Right kidney (tissue), 9 donors: ENCODE data around the gene RAB6B.
A peak's percentile ranks its signal among the peaks of the same experiment; 100 is the strongest.

Experiments used
- DNase-seq: peaks from one replicate; pipeline ENCODE4 v3.0.0-alpha.2; 2016
- long read RNA-seq, 8 donors: transcript quantifications; one replicate each; lab custom pipeline, GENCODE V29; 2026

Gene RAB6B
- long read RNA-seq, donor 1, full-length matches to known transcripts = 7 of 7 reads
- long read RNA-seq, donor 1, partial matches to known transcripts = 0 of 7 reads
- long read RNA-seq, donor 1, other reads (novel, unspliced or antisense) = 0 of 7 reads
- long read RNA-seq, donor 2, full-length matches to known transcripts = 5 of 5 reads
- long read RNA-seq, donor 2, partial matches to known transcripts = 0 of 5 reads
- long read RNA-seq, donor 2, other reads (novel, unspliced or antisense) = 0 of 5 reads
- long read RNA-seq, donor 3, full-length matches to known transcripts = 4 of 4 reads
- long read RNA-seq, donor 3, partial matches to known transcripts = 0 of 4 reads
- long read RNA-seq, donor 3, other reads (novel, unspliced or antisense) = 0 of 4 reads
- long read RNA-seq, donor 4, full-length matches to known transcripts = 7 of 7 reads
- long read RNA-seq, donor 4, partial matches to known transcripts = 0 of 7 reads
- long read RNA-seq, donor 4, other reads (novel, unspliced or antisense) = 0 of 7 reads
- long read RNA-seq, donor 5, full-length matches to known transcripts = 3 of 3 reads
- long read RNA-seq, donor 5, partial matches to known transcripts = 0 of 3 reads
- long read RNA-seq, donor 5, other reads (novel, unspliced or antisense) = 0 of 3 reads
- long read RNA-seq, donor 6, full-length matches to known transcripts = 1 of 10 reads
- long read RNA-seq, donor 6, partial matches to known transcripts = 9 of 10 reads
- long read RNA-seq, donor 6, other reads (novel, unspliced or antisense) = 0 of 10 reads
- long read RNA-seq, donor 7, full-length matches to known transcripts = 8 of 8 reads
- long read RNA-seq, donor 7, partial matches to known transcripts = 0 of 8 reads
- long read RNA-seq, donor 7, other reads (novel, unspliced or antisense) = 0 of 8 reads
- long read RNA-seq, donor 8, full-length matches to known transcripts = 6 of 6 reads
- long read RNA-seq, donor 8, partial matches to known transcripts = 0 of 6 reads
- long read RNA-seq, donor 8, other reads (novel, unspliced or antisense) = 0 of 6 reads

GRCh38 chr3:133895208-133896001 lies at the start of gene RAB6B:
Gene RAB6B, minus strand, starts transcription at chr3:133895882. Its CDS starts 416 bp downstream, at chr3:133895466.
- DNase-seq = peak; percentile 89

GRCh38 chr3:133944641-133945380 lies 49.1 kb upstream of the RAB6B start:
- no peak for DNase-seq

GRCh38 chr3:133944181-133944580 lies 48.5 kb upstream of the RAB6B start:
- DNase-seq = no peak

GRCh38 chr3:133943639-133944141 lies 48.0 kb upstream of the RAB6B start:
- no peak for DNase-seq

- DNase-seq = no peak
Observed at GRCh38 chr3:133943031-133943535, 47.4 kb upstream of the RAB6B start.

GRCh38 chr3:133941415-133941821 lies 45.7 kb upstream of the RAB6B start:
- no peak for DNase-seq

GRCh38 chr3:133940536-133940935 lies 44.9 kb upstream of the RAB6B start:
- no peak for DNase-seq

GRCh38 chr3:133939463-133939835 lies 43.8 kb upstream of the RAB6B start:
- DNase-seq = no peak

GRCh38 chr3:133938770-133939462 lies 43.2 kb upstream of the RAB6B start:
- DNase-seq = no peak

- no peak for DNase-seq
Observed at GRCh38 chr3:133937756-133938601, 42.3 kb upstream of the RAB6B start.

GRCh38 chr3:133937061-133937686 lies 41.5 kb upstream of the RAB6B start:
- no peak for DNase-seq

GRCh38 chr3:133935843-133936769 lies 40.4 kb upstream of the RAB6B start:
- DNase-seq = no peak

GRCh38 chr3:133934996-133935842 lies 39.5 kb upstream of the RAB6B start:
- DNase-seq = no peak

GRCh38 chr3:133934073-133934970 lies 38.6 kb upstream of the RAB6B start:
- DNase-seq = no peak
